Measurements from ENCODE around the gene C1QA. TPM values are rescaled to one million over a fixed set of nuclear protein-coding genes. Genes with fewer than 3 reads are reported as not detected.

C1QA gene
- total and polyA plus RNA-seq, 10 of the 15 experiments (the other 5 are each of a cell fraction or from before 2014, with no cell fraction given): 0.59 TPM; not detected in 9

DNA sequence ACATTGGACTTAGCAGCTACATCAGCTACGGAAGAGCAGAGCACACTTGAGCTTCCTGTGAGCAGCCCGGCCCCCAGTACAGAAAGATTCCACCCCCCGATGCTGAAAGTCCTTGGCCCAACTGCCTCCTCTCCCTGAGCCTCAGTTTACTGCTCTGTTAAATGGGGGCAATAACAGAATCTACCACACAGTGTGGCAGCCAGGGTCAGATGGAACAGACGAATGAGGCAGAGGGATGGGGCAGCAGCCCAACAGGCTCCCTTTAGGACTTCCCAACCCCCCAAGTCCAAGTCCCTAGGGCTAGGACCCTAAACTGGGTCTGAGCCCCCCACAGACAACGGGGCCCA, 22.9 kb upstream of the C1QA start:
- Histone ChIP-seq H3K36me3 (ENCODE audit: control insufficient read depth in 2 of 2, insufficient read depth in 2 of 2, low read length in 1 of 2) (no peaks in the 10 kb centered on the region), H3K4me3 (no peak overlapping the region), H4K20me1 (ENCODE audit: control insufficient read depth, insufficient read depth) (no peaks in the 10 kb centered on the region; the same call in 1 of the 2 replicates), H3K4me1 (ENCODE audit: control insufficient read depth, insufficient read depth, low read length) (no peaks in the 10 kb centered on the region), H3K79me2 (ENCODE audit: control insufficient read depth, insufficient read depth, low read length) (no peaks in the 10 kb centered on the region), H3K4me2 (ENCODE audit: control insufficient read depth, insufficient read depth) (no peak overlapping the region), H3K27ac (ENCODE audit: control insufficient read depth, insufficient read depth) (no peak overlapping the region), H2AFZ (ENCODE audit: control insufficient read depth, low read depth, low read length) (no peak overlapping the region), H3K27me3 (replicated peaks in 1 of 2; ENCODE audit: control insufficient read depth in 2 of 2, insufficient read depth in 2 of 2, low read length in 1 of 2) (peaks cover 0 to 1% of the 10 kb centered on the region in 2 experiments; a peak in 3 of 4 replicates), H3K9ac (ENCODE audit: control insufficient read depth, insufficient read depth, low read length) (no peak overlapping the region), H3K9me3 (replicated peaks; ENCODE audit: control insufficient read depth, insufficient read depth, low read length) (no peaks in the 10 kb centered on the region)
- no peak for DNase-seq (ENCODE audit: low read depth, low spot score)
- no peak for ATAC-seq
- in situ Hi-C loops (cut with MboI) (no loop called here), intact Hi-C loops (cut with micrococcal nuclease; ENCODE audit: unreplicated experiment) (no loop called here)
- FAIRE-seq: no peak
- POLR2A ChIA-PET: no interaction called here
- RAD21 ChIA-PET (ENCODE audit: unreplicated experiment): no interaction called here
- TF ChIP-seq PAX5 (IDR thresholded peaks at IDR 0.05; ENCODE audit: borderline replicate concordance, low read depth, low read length): no peak
- SMC1A ChIA-PET (ENCODE audit: uncharacterized antibody, unreplicated experiment): no interaction called here
- no TSS peak for BruUV-seq (replicated peaks)
- WGBS (ENCODE audit: insufficient coverage, insufficient replicate concordance, low lambda C conversion rate, missing lambda C conversion rate): 16% methylated on average over 5 of the region's 5 CpGs
- CTCF ChIA-PET: no interaction called here

- ChIA-PET POLR2A (no interaction called here), SMC1A (ENCODE audit: uncharacterized antibody, unreplicated experiment) (no interaction called here), CTCF (interaction anchor here (0.9 kb wide), 2 partner anchors 9 to 197 kb away, joined by 3 read pairs; no protein-coding TSS in a partner anchor), RAD21 (ENCODE audit: unreplicated experiment) (no interaction called here)
- H3K9me3 ChIP-seq (replicated peaks; ENCODE audit: control insufficient read depth, insufficient read depth, low read length): no peaks in the 10 kb centered on the region
- no peaks in the 10 kb centered on the region for H3K79me2 ChIP-seq (ENCODE audit: control insufficient read depth, insufficient read depth, low read length)
- H2AFZ ChIP-seq (ENCODE audit: control insufficient read depth, low read depth, low read length): no peak overlapping the region
- H3K36me3 ChIP-seq (ENCODE audit: control insufficient read depth in 2 of 2, insufficient read depth in 2 of 2, low read length in 1 of 2): no peaks in the 10 kb centered on the region
- DNase-seq (ENCODE audit: low read depth, low spot score) (no peak), ATAC-seq (no peak), FAIRE-seq (no peak)
- WGBS (ENCODE audit: insufficient coverage, insufficient replicate concordance, low lambda C conversion rate, missing lambda C conversion rate): 16% methylated on average over 7 of the region's 12 CpGs
- no peak overlapping the region for H3K27ac ChIP-seq (ENCODE audit: control insufficient read depth, insufficient read depth)
- TF ChIP-seq MAX (IDR thresholded peaks at IDR 0.05; ENCODE audit: low read depth, low read length) (no peak), ETV6 (conservative IDR thresholded peaks at IDR 0.05 in 1 of 2, IDR thresholded peaks at IDR 0.05 in 1 of 2; ENCODE audit: borderline replicate concordance in 1 of 2, low read depth in 1 of 2) (no peak), EP300 (IDR thresholded peaks at IDR 0.05; ENCODE audit: borderline replicate concordance in 1 of 2, control insufficient read depth in 1 of 2, low read depth in 2 of 2, low read length in 2 of 2) (no peak), EGR1 (IDR thresholded peaks at IDR 0.05; ENCODE audit: borderline replicate concordance in 1 of 2, low read depth in 2 of 2, low read length in 2 of 2) (no peak), NRF1 (conservative IDR thresholded peaks at IDR 0.05; ENCODE audit: low read depth, low read length) (no peak), SKIL (IDR thresholded peaks at IDR 0.05; ENCODE audit: low read depth, poor library complexity, severe bottlenecking) (no peak)
- in situ Hi-C loops (cut with MboI): no loop called here
- no peak overlapping the region for H3K4me2 ChIP-seq (ENCODE audit: control insufficient read depth, insufficient read depth)
- H3K27me3 ChIP-seq (replicated peaks in 1 of 2; ENCODE audit: control insufficient read depth in 2 of 2, insufficient read depth in 2 of 2, low read length in 1 of 2): peaks cover 0 to 3% of the 10 kb centered on the region in 2 experiments; a peak in 3 of 4 replicates
- H3K9ac ChIP-seq (ENCODE audit: control insufficient read depth, insufficient read depth, low read length): no peak overlapping the region
- no peaks in the 10 kb centered on the region; the same call in 1 of the 2 replicates for H4K20me1 ChIP-seq (ENCODE audit: control insufficient read depth, insufficient read depth)
- intact Hi-C loops (cut with micrococcal nuclease; ENCODE audit: unreplicated experiment): no loop called here
- H3K4me1 ChIP-seq (ENCODE audit: control insufficient read depth, insufficient read depth, low read length): no peaks in the 10 kb centered on the region
- H3K4me3 ChIP-seq: no peak overlapping the region
- BruUV-seq (replicated peaks): no TSS peak
Observed at GRCh38 chr1:22613951-22614350, 22.5 kb upstream of the C1QA start.
